ENCODE results near the gene GRID1. TPM values are rescaled to one million over a fixed set of nuclear protein-coding genes. Genes with fewer than 3 reads are reported as not detected.

Gene GRID1
- total and polyA plus RNA-seq, 10 of the 15 experiments (the other 5 are each of a cell fraction or from before 2014, with no cell fraction given), result 0.04 to 0.62 (median 0.08) TPM; not detected in 5

- H3K27me3 ChIP-seq (replicated peaks in 1 of 2; ENCODE audit: control insufficient read depth in 2 of 2, insufficient read depth in 2 of 2, low read length in 1 of 2), result peaks cover 0 to 3% of the 10 kb centered on the region in 2 experiments; a peak in 1 of 4 replicates
- ChIA-PET POLR2A (no interaction called here), RAD21 (ENCODE audit: unreplicated experiment) (interaction anchor here (0.6 kb wide), 1 partner anchor 53 kb away, joined by 4 read pairs; no protein-coding TSS in a partner anchor), SMC1A (ENCODE audit: uncharacterized antibody, unreplicated experiment) (no interaction called here), CTCF (no interaction called here)
- 3% methylated on average over 4 of the region's 4 CpGs for whole genome bisulfite sequencing (ENCODE audit: insufficient coverage, insufficient replicate concordance, low lambda C conversion rate, missing lambda C conversion rate)
- H3K36me3 ChIP-seq (ENCODE audit: control insufficient read depth in 2 of 2, insufficient read depth in 2 of 2, low read length in 1 of 2), result no peaks in the 10 kb centered on the region
- H3K4me2 ChIP-seq (ENCODE audit: control insufficient read depth, insufficient read depth), result no peak overlapping the region
- no peaks in the 10 kb centered on the region; the same call in 1 of the 2 replicates for H4K20me1 ChIP-seq (ENCODE audit: control insufficient read depth, insufficient read depth)
- intact Hi-C loops (cut with micrococcal nuclease; ENCODE audit: unreplicated experiment), result no loop called here
- H2AFZ ChIP-seq (ENCODE audit: control insufficient read depth, low read depth, low read length), result no peak overlapping the region
- BruUV-seq (replicated peaks), result no TSS peak
- no peak overlapping the region for H3K9ac ChIP-seq (ENCODE audit: control insufficient read depth, insufficient read depth, low read length)
- in situ Hi-C loops (cut with MboI), result no loop called here
- no peak overlapping the region for H3K27ac ChIP-seq (ENCODE audit: control insufficient read depth, insufficient read depth)
- DNase-seq (ENCODE audit: low read depth, low spot score) (no peak), FAIRE-seq (no peak), ATAC-seq (no peak)
- no peaks in the 10 kb centered on the region; the same call in 2 of the 3 replicates for H3K9me3 ChIP-seq (replicated peaks; ENCODE audit: control insufficient read depth, insufficient read depth, low read length)
- TF ChIP-seq, protein P1, sequence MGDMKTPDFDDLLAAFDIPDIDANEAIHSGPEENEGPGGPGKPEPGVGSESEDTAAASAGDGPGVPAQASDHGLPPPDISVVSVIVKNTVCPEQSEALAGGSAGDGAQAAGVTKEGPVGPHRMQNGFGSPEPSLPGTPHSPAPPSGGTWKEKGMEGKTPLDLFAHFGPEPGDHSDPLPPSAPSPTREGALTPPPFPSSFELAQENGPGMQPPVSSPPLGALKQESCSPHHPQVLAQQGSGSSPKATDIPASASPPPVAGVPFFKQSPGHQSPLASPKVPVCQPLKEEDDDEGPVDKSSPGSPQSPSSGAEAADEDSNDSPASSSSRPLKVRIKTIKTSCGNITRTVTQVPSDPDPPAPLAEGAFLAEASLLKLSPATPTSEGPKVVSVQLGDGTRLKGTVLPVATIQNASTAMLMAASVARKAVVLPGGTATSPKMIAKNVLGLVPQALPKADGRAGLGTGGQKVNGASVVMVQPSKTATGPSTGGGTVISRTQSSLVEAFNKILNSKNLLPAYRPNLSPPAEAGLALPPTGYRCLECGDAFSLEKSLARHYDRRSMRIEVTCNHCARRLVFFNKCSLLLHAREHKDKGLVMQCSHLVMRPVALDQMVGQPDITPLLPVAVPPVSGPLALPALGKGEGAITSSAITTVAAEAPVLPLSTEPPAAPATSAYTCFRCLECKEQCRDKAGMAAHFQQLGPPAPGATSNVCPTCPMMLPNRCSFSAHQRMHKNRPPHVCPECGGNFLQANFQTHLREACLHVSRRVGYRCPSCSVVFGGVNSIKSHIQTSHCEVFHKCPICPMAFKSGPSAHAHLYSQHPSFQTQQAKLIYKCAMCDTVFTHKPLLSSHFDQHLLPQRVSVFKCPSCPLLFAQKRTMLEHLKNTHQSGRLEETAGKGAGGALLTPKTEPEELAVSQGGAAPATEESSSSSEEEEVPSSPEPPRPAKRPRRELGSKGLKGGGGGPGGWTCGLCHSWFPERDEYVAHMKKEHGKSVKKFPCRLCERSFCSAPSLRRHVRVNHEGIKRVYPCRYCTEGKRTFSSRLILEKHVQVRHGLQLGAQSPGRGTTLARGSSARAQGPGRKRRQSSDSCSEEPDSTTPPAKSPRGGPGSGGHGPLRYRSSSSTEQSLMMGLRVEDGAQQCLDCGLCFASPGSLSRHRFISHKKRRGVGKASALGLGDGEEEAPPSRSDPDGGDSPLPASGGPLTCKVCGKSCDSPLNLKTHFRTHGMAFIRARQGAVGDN (IDR thresholded peaks at IDR 0.05), result no peak
- TF ChIP-seq ZZZ3 (IDR thresholded peaks at IDR 0.05; ENCODE audit: control insufficient read depth, insufficient read length, low read depth), result no peak
- TF ChIP-seq TCF7 (IDR thresholded peaks at IDR 0.05; ENCODE audit: borderline replicate concordance), result no peak
- TF ChIP-seq EGR1 (IDR thresholded peaks at IDR 0.05; ENCODE audit: borderline replicate concordance in 1 of 2, low read depth in 2 of 2, low read length in 2 of 2), result no peak
- TF ChIP-seq, protein P2, sequence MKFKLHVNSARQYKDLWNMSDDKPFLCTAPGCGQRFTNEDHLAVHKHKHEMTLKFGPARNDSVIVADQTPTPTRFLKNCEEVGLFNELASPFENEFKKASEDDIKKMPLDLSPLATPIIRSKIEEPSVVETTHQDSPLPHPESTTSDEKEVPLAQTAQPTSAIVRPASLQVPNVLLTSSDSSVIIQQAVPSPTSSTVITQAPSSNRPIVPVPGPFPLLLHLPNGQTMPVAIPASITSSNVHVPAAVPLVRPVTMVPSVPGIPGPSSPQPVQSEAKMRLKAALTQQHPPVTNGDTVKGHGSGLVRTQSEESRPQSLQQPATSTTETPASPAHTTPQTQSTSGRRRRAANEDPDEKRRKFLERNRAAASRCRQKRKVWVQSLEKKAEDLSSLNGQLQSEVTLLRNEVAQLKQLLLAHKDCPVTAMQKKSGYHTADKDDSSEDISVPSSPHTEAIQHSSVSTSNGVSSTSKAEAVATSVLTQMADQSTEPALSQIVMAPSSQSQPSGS (IDR thresholded peaks at IDR 0.05; ENCODE audit: low read length), result no peak
- TF ChIP-seq MYB (IDR thresholded peaks at IDR 0.05; ENCODE audit: borderline replicate concordance, low read depth, low read length), result no peak
- no peak for TF ChIP-seq PAX8 (IDR thresholded peaks at IDR 0.05)
- no peak for TF ChIP-seq LARP7 (IDR thresholded peaks at IDR 0.05)
- no peak for TF ChIP-seq SREBF2 (IDR thresholded peaks at IDR 0.05; ENCODE audit: low read length)
- no peak for TF ChIP-seq FOXK2 (IDR thresholded peaks at IDR 0.05)
- no peak for TF ChIP-seq PML (IDR thresholded peaks at IDR 0.05; ENCODE audit: low read length)
- TF ChIP-seq SP1 (IDR thresholded peaks at IDR 0.05; ENCODE audit: low read depth, low read length), result no peak
- no peak for TF ChIP-seq NFIC (IDR thresholded peaks at IDR 0.05; ENCODE audit: low read depth, low read length)
- H3K79me2 ChIP-seq (ENCODE audit: control insufficient read depth, insufficient read depth, low read length), result no peaks in the 10 kb centered on the region
- H3K4me1 ChIP-seq (ENCODE audit: control insufficient read depth, insufficient read depth, low read length), result peaks cover 5% of the 10 kb centered on the region; the same call in 1 of the 2 replicates
- no peak overlapping the region for H3K4me3 ChIP-seq
Measured at GRCh38 chr10:86334488-86335085, 32.0 kb downstream of the GRID1 start.
